Activated naive CD4-positive, alpha-beta T cell treated with anti-CD3 and anti-CD28 coated beads, Interleukin-2, amount 50 U/mL, for 16 hours (primary cell): Measurements from ENCODE around the gene AHI1.
"Not testable (repeated sequence)": the region's sequence is repeated elsewhere in the genome, so short reads cannot be mapped to it uniquely, and the experiment has no call there.

Experiments used
- DNase-seq: peaks from one replicate; pipeline ENCODE4 v3.0.0-alpha.2; 2020

AHI1 gene

GRCh38 chr6:135505222-135505621 lies 7.7 kb upstream of the AHI1 start:
- no peak for DNase-seq

GRCh38 chr6:135504734-135505133 lies 7.2 kb upstream of the AHI1 start:
- DNase-seq = no peak

GRCh38 chr6:135503703-135504475 lies 6.3 kb upstream of the AHI1 start:
- no peak for DNase-seq

- no peak for DNase-seq
These were observed 2.2 kb upstream of the AHI1 start for GRCh38 chr6:135499441-135500340.

GRCh38 chr6:135498185-135498841 lies 773 bp upstream of the AHI1 start:
- peak; percentile 68 for DNase-seq

GRCh38 chr6:135496800-135497411 lies 634 bp downstream of the AHI1 start:
- DNase-seq = no peak

GRCh38 chr6:135493218-135493961 lies 4.2 kb downstream of the AHI1 start:
- DNase-seq = no peak

- no peak for DNase-seq
These were observed 7.2 kb downstream of the AHI1 start for GRCh38 chr6:135490381-135490780.

GRCh38 chr6:135488023-135488422 lies 9.5 kb downstream of the AHI1 start:
- DNase-seq = no peak

GRCh38 chr6:135483903-135484302 lies 13.6 kb downstream of the AHI1 start:
- not testable (repeated sequence) for DNase-seq

- DNase-seq = no peak
These were observed 15.7 kb downstream of the AHI1 start for GRCh38 chr6:135481783-135482369.

GRCh38 chr6:135479601-135480000 lies 17.9 kb downstream of the AHI1 start:
- DNase-seq = no peak

GRCh38 chr6:135478626-135479025 lies 18.9 kb downstream of the AHI1 start:
- no peak for DNase-seq

- DNase-seq = no peak
These were observed 22.2 kb downstream of the AHI1 start for GRCh38 chr6:135475292-135475886.

- no peak for DNase-seq
These were observed 23.2 kb downstream of the AHI1 start for GRCh38 chr6:135474362-135474761.

- no peak for DNase-seq
These were observed 31.6 kb downstream of the AHI1 start for GRCh38 chr6:135465903-135466302.

GRCh38 chr6:135465307-135465706 lies 32.2 kb downstream of the AHI1 start:
- no peak for DNase-seq

GRCh38 chr6:135464634-135465033 lies 32.9 kb downstream of the AHI1 start:
- no peak for DNase-seq

- DNase-seq = no peak
These were observed 36.3 kb downstream of the AHI1 start for GRCh38 chr6:135461208-135461607.

GRCh38 chr6:135458051-135458450 lies 39.5 kb downstream of the AHI1 start:
- DNase-seq = no peak

GRCh38 chr6:135451617-135452190 lies 45.8 kb downstream of the AHI1 start:
- no peak for DNase-seq
